ENCODE results near the gene IGFN1. TPM values are rescaled to one million over a fixed set of nuclear protein-coding genes. Genes with fewer than 3 reads are reported as not detected.

IGFN1 gene
- total and polyA plus RNA-seq, 2 of the 8 experiments (the other 6 are each of a cell fraction or from before 2014, with no cell fraction given) = not detected

- TF ChIP-seq, protein P1, sequence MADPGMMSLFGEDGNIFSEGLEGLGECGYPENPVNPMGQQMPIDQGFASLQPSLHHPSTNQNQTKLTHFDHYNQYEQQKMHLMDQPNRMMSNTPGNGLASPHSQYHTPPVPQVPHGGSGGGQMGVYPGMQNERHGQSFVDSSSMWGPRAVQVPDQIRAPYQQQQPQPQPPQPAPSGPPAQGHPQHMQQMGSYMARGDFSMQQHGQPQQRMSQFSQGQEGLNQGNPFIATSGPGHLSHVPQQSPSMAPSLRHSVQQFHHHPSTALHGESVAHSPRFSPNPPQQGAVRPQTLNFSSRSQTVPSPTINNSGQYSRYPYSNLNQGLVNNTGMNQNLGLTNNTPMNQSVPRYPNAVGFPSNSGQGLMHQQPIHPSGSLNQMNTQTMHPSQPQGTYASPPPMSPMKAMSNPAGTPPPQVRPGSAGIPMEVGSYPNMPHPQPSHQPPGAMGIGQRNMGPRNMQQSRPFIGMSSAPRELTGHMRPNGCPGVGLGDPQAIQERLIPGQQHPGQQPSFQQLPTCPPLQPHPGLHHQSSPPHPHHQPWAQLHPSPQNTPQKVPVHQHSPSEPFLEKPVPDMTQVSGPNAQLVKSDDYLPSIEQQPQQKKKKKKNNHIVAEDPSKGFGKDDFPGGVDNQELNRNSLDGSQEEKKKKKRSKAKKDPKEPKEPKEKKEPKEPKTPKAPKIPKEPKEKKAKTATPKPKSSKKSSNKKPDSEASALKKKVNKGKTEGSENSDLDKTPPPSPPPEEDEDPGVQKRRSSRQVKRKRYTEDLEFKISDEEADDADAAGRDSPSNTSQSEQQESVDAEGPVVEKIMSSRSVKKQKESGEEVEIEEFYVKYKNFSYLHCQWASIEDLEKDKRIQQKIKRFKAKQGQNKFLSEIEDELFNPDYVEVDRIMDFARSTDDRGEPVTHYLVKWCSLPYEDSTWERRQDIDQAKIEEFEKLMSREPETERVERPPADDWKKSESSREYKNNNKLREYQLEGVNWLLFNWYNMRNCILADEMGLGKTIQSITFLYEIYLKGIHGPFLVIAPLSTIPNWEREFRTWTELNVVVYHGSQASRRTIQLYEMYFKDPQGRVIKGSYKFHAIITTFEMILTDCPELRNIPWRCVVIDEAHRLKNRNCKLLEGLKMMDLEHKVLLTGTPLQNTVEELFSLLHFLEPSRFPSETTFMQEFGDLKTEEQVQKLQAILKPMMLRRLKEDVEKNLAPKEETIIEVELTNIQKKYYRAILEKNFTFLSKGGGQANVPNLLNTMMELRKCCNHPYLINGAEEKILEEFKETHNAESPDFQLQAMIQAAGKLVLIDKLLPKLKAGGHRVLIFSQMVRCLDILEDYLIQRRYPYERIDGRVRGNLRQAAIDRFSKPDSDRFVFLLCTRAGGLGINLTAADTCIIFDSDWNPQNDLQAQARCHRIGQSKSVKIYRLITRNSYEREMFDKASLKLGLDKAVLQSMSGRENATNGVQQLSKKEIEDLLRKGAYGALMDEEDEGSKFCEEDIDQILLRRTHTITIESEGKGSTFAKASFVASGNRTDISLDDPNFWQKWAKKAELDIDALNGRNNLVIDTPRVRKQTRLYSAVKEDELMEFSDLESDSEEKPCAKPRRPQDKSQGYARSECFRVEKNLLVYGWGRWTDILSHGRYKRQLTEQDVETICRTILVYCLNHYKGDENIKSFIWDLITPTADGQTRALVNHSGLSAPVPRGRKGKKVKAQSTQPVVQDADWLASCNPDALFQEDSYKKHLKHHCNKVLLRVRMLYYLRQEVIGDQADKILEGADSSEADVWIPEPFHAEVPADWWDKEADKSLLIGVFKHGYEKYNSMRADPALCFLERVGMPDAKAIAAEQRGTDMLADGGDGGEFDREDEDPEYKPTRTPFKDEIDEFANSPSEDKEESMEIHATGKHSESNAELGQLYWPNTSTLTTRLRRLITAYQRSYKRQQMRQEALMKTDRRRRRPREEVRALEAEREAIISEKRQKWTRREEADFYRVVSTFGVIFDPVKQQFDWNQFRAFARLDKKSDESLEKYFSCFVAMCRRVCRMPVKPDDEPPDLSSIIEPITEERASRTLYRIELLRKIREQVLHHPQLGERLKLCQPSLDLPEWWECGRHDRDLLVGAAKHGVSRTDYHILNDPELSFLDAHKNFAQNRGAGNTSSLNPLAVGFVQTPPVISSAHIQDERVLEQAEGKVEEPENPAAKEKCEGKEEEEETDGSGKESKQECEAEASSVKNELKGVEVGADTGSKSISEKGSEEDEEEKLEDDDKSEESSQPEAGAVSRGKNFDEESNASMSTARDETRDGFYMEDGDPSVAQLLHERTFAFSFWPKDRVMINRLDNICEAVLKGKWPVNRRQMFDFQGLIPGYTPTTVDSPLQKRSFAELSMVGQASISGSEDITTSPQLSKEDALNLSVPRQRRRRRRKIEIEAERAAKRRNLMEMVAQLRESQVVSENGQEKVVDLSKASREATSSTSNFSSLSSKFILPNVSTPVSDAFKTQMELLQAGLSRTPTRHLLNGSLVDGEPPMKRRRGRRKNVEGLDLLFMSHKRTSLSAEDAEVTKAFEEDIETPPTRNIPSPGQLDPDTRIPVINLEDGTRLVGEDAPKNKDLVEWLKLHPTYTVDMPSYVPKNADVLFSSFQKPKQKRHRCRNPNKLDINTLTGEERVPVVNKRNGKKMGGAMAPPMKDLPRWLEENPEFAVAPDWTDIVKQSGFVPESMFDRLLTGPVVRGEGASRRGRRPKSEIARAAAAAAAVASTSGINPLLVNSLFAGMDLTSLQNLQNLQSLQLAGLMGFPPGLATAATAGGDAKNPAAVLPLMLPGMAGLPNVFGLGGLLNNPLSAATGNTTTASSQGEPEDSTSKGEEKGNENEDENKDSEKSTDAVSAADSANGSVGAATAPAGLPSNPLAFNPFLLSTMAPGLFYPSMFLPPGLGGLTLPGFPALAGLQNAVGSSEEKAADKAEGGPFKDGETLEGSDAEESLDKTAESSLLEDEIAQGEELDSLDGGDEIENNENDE (IDR thresholded peaks at IDR 0.05; ENCODE audit: insufficient replicate concordance, low read length) = no peak
- TF ChIP-seq JUN (IDR thresholded peaks at IDR 0.05; ENCODE audit: low read depth, low read length) (no peak), SP4 (IDR thresholded peaks at IDR 0.05; ENCODE audit: low read length) (no peak), MAFK (IDR thresholded peaks at IDR 0.05; ENCODE audit: low read depth, low read length) (no peak), RFX5 (IDR thresholded peaks at IDR 0.05; ENCODE audit: borderline replicate concordance, low read depth, low read length) (no peak), RAD21 (IDR thresholded peaks at IDR 0.05 in 1 of 2, conservative IDR thresholded peaks at IDR 0.05 in 1 of 2; ENCODE audit: low read depth in 2 of 2, low read length in 2 of 2) (no peak)
- TF ChIP-seq, protein P2, sequence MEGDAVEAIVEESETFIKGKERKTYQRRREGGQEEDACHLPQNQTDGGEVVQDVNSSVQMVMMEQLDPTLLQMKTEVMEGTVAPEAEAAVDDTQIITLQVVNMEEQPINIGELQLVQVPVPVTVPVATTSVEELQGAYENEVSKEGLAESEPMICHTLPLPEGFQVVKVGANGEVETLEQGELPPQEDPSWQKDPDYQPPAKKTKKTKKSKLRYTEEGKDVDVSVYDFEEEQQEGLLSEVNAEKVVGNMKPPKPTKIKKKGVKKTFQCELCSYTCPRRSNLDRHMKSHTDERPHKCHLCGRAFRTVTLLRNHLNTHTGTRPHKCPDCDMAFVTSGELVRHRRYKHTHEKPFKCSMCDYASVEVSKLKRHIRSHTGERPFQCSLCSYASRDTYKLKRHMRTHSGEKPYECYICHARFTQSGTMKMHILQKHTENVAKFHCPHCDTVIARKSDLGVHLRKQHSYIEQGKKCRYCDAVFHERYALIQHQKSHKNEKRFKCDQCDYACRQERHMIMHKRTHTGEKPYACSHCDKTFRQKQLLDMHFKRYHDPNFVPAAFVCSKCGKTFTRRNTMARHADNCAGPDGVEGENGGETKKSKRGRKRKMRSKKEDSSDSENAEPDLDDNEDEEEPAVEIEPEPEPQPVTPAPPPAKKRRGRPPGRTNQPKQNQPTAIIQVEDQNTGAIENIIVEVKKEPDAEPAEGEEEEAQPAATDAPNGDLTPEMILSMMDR (IDR thresholded peaks at IDR 0.05; ENCODE audit: control extremely low read depth in 1 of 3, insufficient read depth in 1 of 3, low read depth in 1 of 3, low read length in 3 of 3) = no peak
Measured at GRCh38 chr1:201154389-201155165, 36.0 kb upstream of the IGFN1 start, which contains the start of gene TMEM9 (continued).

Data from H1 (cell line).